EH (cell line): ENCODE data around the gene L2HGDH.
"Not testable (repeated sequence)": the region's sequence is repeated elsewhere in the genome, so short reads cannot be mapped to it uniquely, and the experiment has no call there.

Experiments
- DNase-seq: peaks from one replicate; pipeline ENCODE4 v3.0.0-alpha.2; 2015; ENCODE audit warnings: low read depth

The L2HGDH gene

GRCh38 chr14:50339178-50339804 lies 27.3 kb upstream of the L2HGDH start:
- no peak for DNase-seq

GRCh38 chr14:50338587-50338986 lies 26.6 kb upstream of the L2HGDH start:
- no peak for DNase-seq

GRCh38 chr14:50335989-50336824 lies 24.2 kb upstream of the L2HGDH start:
- peak; percentile 30 for DNase-seq

GRCh38 chr14:50335389-50335788 lies 23.4 kb upstream of the L2HGDH start:
- DNase-seq: peak; percentile 80

GRCh38 chr14:50334211-50334610 lies 22.2 kb upstream of the L2HGDH start:
- DNase-seq: no peak

- peak; percentile 87 for DNase-seq
Measured at GRCh38 chr14:50333014-50333509, 21.0 kb upstream of the L2HGDH start.

GRCh38 chr14:50331596-50331995 lies 19.6 kb upstream of the L2HGDH start:
- DNase-seq: no peak

- peak; percentile 94 for DNase-seq
Measured at GRCh38 chr14:50321009-50321660, 9.1 kb upstream of the L2HGDH start.

- DNase-seq: peak; percentile 60
Measured at GRCh38 chr14:50320283-50320682, 8.3 kb upstream of the L2HGDH start.

- DNase-seq: peak; percentile 53
Measured at GRCh38 chr14:50319721-50320120, 7.7 kb upstream of the L2HGDH start.

- DNase-seq: peak; percentile 46
Measured at GRCh38 chr14:50319293-50319692, 7.3 kb upstream of the L2HGDH start.

GRCh38 chr14:50318031-50318626 lies 6.1 kb upstream of the L2HGDH start:
- peak; percentile 57 for DNase-seq

GRCh38 chr14:50314098-50314497 lies 2.1 kb upstream of the L2HGDH start:
- not testable (repeated sequence) for DNase-seq

- DNase-seq: no peak
Measured at GRCh38 chr14:50312734-50313054, 665 bp upstream of the L2HGDH start.

GRCh38 chr14:50311337-50311971 lies 575 bp downstream of the L2HGDH start:
- DNase-seq: no peak

- DNase-seq: no peak
Measured at GRCh38 chr14:50310445-50310844, 1.6 kb downstream of the L2HGDH start.

GRCh38 chr14:50308363-50308915 lies 3.6 kb downstream of the L2HGDH start:
- peak; percentile 13 for DNase-seq

GRCh38 chr14:50303744-50304471 lies 8.1 kb downstream of the L2HGDH start:
- no peak for DNase-seq

GRCh38 chr14:50301914-50302313 lies 10.1 kb downstream of the L2HGDH start:
- no peak for DNase-seq

- DNase-seq: no peak
Measured at GRCh38 chr14:50299585-50299984, 12.4 kb downstream of the L2HGDH start.

- DNase-seq: no peak
Measured at GRCh38 chr14:50290306-50290705, 21.7 kb downstream of the L2HGDH start.
